HEK293 (cell line): ENCODE results near the gene THOP1.

Source experiments
- CTCF ChIA-PET: fragments of 350-600 bp; formaldehyde crosslinking; extraction: SDS; loops from one replicate; lab custom pipeline; 2021; ENCODE audit warnings: antibody characterized with exemption; lab: Yijun Ruan, JAX
- POLR2A ChIA-PET: fragments of 300-600 bp; formaldehyde crosslinking; extraction: SDS; loops from one replicate; lab custom pipeline; 2020; ENCODE audit warnings: antibody characterized with exemption, inconsistent platforms; lab: Yijun Ruan, JAX
- H3K27ac ChIP-seq: fragments of 200-500 bp; sonication (Bioruptor generic); 2 replicates; pipeline ENCODE4 v1.5.1; 2014; ENCODE audit warnings: low read depth, low read length, control low read depth, inconsistent platforms; ENCODE audit errors: extremely low read depth
- H3K36me3 ChIP-seq, 2 experiments: fragments of 200-500 bp in 1 of 2; sonication (Bioruptor generic) in 1 of 2; 1 replicate in 1 of 2; 2 replicates in 1 of 2; pipeline ENCODE4 v1.5.1; 2014 to 2017; ENCODE audit warnings: inconsistent platforms in 2 of 2, low read length in 2 of 2; ENCODE audit not compliant: control insufficient read depth in 2 of 2, insufficient read depth in 1 of 2
- H3K4me1 ChIP-seq: fragments of 200-500 bp; sonication (Bioruptor generic); 2 replicates; pipeline ENCODE4 v1.5.1; 2014; ENCODE audit warnings: mild to moderate bottlenecking, low read length, inconsistent platforms; ENCODE audit not compliant: control insufficient read depth, insufficient read depth
- H3K4me3 ChIP-seq: 2 replicates; pipeline ENCODE4 v1.5.1; 2011; ENCODE audit warnings: low read depth, mild to moderate bottlenecking, control low read depth, low read length, moderate library complexity
- H3K9me3 ChIP-seq: fragments of 200-500 bp; sonication (Bioruptor generic); 2 replicates; pipeline ENCODE4 v1.5.1; 2014; ENCODE audit warnings: low read depth, low read length, inconsistent platforms; ENCODE audit not compliant: control insufficient read depth, insufficient read depth
- EGR2 ChIP-seq: fragments of 450-650 bp; formaldehyde crosslinking; IDR thresholded peaks from 2 replicates; pipeline ENCODE4 v1.5.1; 2016; ENCODE audit warnings: low read depth, missing biosample characterization, missing genetic modification characterization
- GLIS1 ChIP-seq: fragments of 450-650 bp; formaldehyde crosslinking; IDR thresholded peaks from 2 replicates; pipeline ENCODE4 v1.5.1; 2016; ENCODE audit warnings: missing biosample characterization, missing genetic modification characterization
- GLIS2 ChIP-seq: fragments of 450-650 bp; formaldehyde crosslinking; IDR thresholded peaks from 2 replicates; pipeline ENCODE4 v1.5.1; 2016; ENCODE audit warnings: missing biosample characterization, missing genetic modification characterization
- MYNN ChIP-seq: fragments of 450-650 bp; formaldehyde crosslinking; IDR thresholded peaks from 2 replicates; pipeline ENCODE4 v1.5.1; 2016; ENCODE audit warnings: missing biosample characterization, missing genetic modification characterization, borderline replicate concordance
- SP7 ChIP-seq: fragments of 450-650 bp; formaldehyde crosslinking; IDR thresholded peaks from 2 replicates; pipeline ENCODE4 v1.5.1; 2016; ENCODE audit warnings: missing biosample characterization, missing genetic modification characterization
- ZBTB48 ChIP-seq: fragments of 450-650 bp; formaldehyde crosslinking; IDR thresholded peaks from 2 replicates; pipeline ENCODE4 v1.5.1; 2016; ENCODE audit warnings: missing biosample characterization, missing genetic modification characterization
- ZFHX2 ChIP-seq: fragments of 450-650 bp; formaldehyde crosslinking; conservative IDR thresholded peaks from 2 replicates; pipeline ENCODE4 v1.5.1; 2016; ENCODE audit warnings: missing biosample characterization, missing genetic modification characterization
- ZNF121 ChIP-seq: fragments of 450-650 bp; formaldehyde crosslinking; IDR thresholded peaks from 2 replicates; pipeline ENCODE4 v1.5.1; 2016; ENCODE audit warnings: missing biosample characterization, missing genetic modification characterization
- ZNF223 ChIP-seq: fragments of 450-650 bp; formaldehyde crosslinking; IDR thresholded peaks from 2 replicates; pipeline ENCODE4 v1.5.1; 2016; ENCODE audit warnings: missing biosample characterization, missing genetic modification characterization
- ZNF335 ChIP-seq: fragments of 450-650 bp; formaldehyde crosslinking; conservative IDR thresholded peaks from 2 replicates; pipeline ENCODE4 v1.5.1; 2016; ENCODE audit warnings: missing biosample characterization, missing genetic modification characterization
- ZNF391 ChIP-seq: fragments of 450-650 bp; formaldehyde crosslinking; IDR thresholded peaks from 2 replicates; pipeline ENCODE4 v1.5.1; 2016; ENCODE audit warnings: low read depth, missing biosample characterization, missing genetic modification characterization, borderline replicate concordance
- ZNF398 ChIP-seq: fragments of 450-650 bp; formaldehyde crosslinking; IDR thresholded peaks from 2 replicates; pipeline ENCODE4 v1.5.1; 2017; ENCODE audit warnings: missing biosample characterization, missing genetic modification characterization
- ZNF426 ChIP-seq: fragments of 450-650 bp; formaldehyde crosslinking; IDR thresholded peaks from 2 replicates; pipeline ENCODE4 v1.5.1; 2017; ENCODE audit warnings: missing biosample characterization, missing genetic modification characterization, mild to moderate bottlenecking, inconsistent platforms, moderate library complexity
- ZNF433 ChIP-seq: fragments of 450-650 bp; formaldehyde crosslinking; IDR thresholded peaks from 2 replicates; pipeline ENCODE4 v1.5.1; 2016; ENCODE audit warnings: missing biosample characterization, missing genetic modification characterization, low read depth
- ZNF510 ChIP-seq: fragments of 450-650 bp; formaldehyde crosslinking; IDR thresholded peaks from 2 replicates; pipeline ENCODE4 v1.5.1; 2018; ENCODE audit warnings: mild to moderate bottlenecking, missing genetic modification characterization, missing biosample characterization; ENCODE audit not compliant: insufficient replicate concordance
- ZNF555 ChIP-seq: fragments of 450-650 bp; formaldehyde crosslinking; conservative IDR thresholded peaks from 2 replicates; pipeline ENCODE4 v1.5.1; 2017; ENCODE audit warnings: missing biosample characterization, mild to moderate bottlenecking, missing genetic modification characterization, inconsistent platforms
- ZNF560 ChIP-seq: fragments of 450-650 bp; formaldehyde crosslinking; IDR thresholded peaks from 2 replicates; pipeline ENCODE4 v1.5.1; 2017; ENCODE audit warnings: missing biosample characterization, missing genetic modification characterization, borderline replicate concordance
- ZNF596 ChIP-seq: fragments of 450-650 bp; IDR thresholded peaks from 2 replicates; pipeline ENCODE4 v1.5.0; 2018; ENCODE audit warnings: missing biosample characterization, mild to moderate bottlenecking, missing genetic modification characterization, moderate library complexity
- ZNF76 ChIP-seq: fragments of 450-650 bp; formaldehyde crosslinking; IDR thresholded peaks from 2 replicates; pipeline ENCODE4; 2016; ENCODE audit warnings: low read depth, missing biosample characterization, missing genetic modification characterization, borderline replicate concordance
- TF ChIP-seq, protein P1 (sequence below): fragments of 450-650 bp; formaldehyde crosslinking; IDR thresholded peaks from 2 replicates; pipeline ENCODE4 v1.5.1; 2016; ENCODE audit warnings: missing biosample characterization, missing genetic modification characterization
- TF ChIP-seq, protein P2 (sequence below): fragments of 450-650 bp; formaldehyde crosslinking; IDR thresholded peaks from 2 replicates; pipeline ENCODE4 v1.5.1; 2016; ENCODE audit warnings: missing biosample characterization, missing genetic modification characterization
- TF ChIP-seq, protein P3 (sequence below): fragments of 450-650 bp; formaldehyde crosslinking; optimal IDR thresholded peaks from 2 replicates; pipeline ENCODE3; 2016; ENCODE audit warnings: missing biosample characterization, mild to moderate bottlenecking, missing genetic modification characterization

The THOP1 gene

DNA sequence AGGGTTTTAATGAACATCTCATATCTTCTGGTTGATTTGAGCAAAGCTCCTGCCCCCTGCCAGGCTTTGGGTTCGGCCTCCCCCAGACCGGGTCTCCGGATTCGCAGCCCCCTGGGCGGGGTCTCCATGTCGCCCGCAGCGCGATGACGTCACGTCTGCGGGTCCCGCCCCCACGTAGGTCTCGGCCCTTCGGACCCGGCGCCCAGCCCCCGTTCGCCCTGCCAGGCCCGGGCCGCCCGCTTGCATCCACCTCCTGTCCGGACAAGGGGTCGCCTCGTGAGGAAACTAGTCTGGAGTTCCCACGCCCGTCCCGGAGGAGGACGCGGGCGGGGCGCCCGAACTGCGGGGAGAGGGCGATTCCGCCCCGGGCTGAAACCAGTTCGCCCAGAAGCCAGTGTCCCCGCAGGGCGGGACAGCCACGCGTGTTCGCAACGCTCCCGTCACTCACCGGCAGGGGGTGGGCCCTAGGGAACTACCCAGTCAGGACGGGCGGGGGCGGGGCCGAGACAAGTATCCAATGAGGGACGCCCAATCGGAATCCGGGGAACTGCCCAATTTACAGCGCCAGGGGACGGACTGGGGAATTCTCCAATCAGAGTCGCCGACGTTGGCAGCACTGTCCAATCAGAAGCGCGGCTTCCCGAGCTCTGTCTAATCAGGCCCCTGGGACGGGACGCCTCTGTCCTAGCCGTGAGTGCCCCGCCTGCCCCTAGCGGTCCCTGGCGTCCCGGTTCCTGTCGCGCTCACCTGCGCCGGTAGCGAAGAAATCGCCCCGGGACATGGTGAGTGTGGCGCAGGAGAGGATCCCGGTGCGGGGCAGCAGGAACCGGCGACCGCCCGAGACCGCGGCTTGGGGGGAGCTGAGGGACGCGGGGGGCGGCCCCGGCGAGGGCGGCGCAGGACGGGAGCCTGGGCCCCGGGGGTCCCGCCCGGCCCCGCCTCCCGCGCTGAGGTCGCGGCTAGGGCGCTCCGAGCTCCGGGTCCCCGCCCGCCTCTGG is 55.8 kb downstream of the THOP1 start, which contains the start of gene ZNF555 (continued):
- TF ChIP-seq ZNF398 (tag by site-specific recombination) (no peak), ZNF426 (tag by site-specific recombination) (no peak), EGR2 (tag by site-specific recombination) (peak; percentile 65), ZNF555 (no peak), SP7 (peak; percentile 90)
- TF ChIP-seq, protein P1, sequence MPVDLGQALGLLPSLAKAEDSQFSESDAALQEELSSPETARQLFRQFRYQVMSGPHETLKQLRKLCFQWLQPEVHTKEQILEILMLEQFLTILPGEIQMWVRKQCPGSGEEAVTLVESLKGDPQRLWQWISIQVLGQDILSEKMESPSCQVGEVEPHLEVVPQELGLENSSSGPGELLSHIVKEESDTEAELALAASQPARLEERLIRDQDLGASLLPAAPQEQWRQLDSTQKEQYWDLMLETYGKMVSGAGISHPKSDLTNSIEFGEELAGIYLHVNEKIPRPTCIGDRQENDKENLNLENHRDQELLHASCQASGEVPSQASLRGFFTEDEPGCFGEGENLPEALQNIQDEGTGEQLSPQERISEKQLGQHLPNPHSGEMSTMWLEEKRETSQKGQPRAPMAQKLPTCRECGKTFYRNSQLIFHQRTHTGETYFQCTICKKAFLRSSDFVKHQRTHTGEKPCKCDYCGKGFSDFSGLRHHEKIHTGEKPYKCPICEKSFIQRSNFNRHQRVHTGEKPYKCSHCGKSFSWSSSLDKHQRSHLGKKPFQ (tag by site-specific recombination): no peak
- TF ChIP-seq, protein P2, sequence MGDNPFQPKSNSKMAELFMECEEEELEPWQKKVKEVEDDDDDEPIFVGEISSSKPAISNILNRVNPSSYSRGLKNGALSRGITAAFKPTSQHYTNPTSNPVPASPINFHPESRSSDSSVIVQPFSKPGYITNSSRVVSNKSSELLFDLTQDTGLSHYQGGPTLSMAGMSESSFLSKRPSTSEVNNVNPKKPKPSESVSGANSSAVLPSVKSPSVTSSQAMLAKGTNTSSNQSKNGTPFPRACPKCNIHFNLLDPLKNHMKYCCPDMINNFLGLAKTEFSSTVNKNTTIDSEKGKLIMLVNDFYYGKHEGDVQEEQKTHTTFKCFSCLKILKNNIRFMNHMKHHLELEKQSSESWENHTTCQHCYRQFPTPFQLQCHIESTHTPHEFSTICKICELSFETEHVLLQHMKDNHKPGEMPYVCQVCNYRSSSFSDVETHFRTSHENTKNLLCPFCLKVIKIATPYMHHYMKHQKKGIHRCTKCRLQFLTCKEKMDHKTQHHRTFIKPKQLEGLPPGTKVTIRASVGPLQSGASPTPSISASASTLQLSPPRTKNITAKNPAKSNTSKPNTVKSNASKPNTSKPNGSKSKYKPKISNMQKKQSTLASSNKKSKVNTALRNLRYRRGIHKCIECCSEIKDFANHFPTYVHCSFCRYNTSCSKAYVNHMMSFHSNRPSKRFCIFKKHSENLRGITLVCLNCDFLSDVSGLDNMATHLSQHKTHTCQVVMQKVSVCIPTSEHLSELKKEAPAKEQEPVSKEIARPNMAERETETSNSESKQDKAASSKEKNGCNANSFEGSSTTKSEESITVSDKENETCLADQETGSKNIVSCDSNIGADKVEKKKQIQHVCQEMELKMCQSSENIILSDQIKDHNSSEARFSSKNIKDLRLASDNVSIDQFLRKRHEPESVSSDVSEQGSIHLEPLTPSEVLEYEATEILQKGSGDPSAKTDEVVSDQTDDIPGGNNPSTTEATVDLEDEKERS (tag by site-specific recombination): 0 out of 2 replicates have a peak, but pooled peaks have one; percentile 71

GRCh38 chr19:2841855-2842574 is 56.7 kb downstream of the THOP1 start:
- Histone ChIP-seq H3K36me3 (peaks cover 0 to 22% of the 10 kb centered on the region in 2 experiments; a peak in 2 of 3 replicates), H3K9me3 (no peaks in the 10 kb centered on the region), H3K4me3 (peak overlapping the region; percentile 93)
- CTCF ChIA-PET: interaction anchor here (0.7 to 1.0 kb wide), 2 partner anchors 42 to 108 kb away, joined by 3 read pairs; no protein-coding TSS in a partner anchor
- TF ChIP-seq GLIS1 (tag by site-specific recombination): peak; percentile 78
- TF ChIP-seq ZNF510 (tag by site-specific recombination): no peak
- no peak for TF ChIP-seq ZNF433 (tag by site-specific recombination)
- TF ChIP-seq ZNF335: peak; percentile 55
- TF ChIP-seq ZNF223 (tag by site-specific recombination): no peak
- TF ChIP-seq ZFHX2 (tag by site-specific recombination): peak; percentile 20; the same call in 1 of the 2 replicates
- peak; percentile 22; the same call in 1 of the 2 replicates for TF ChIP-seq GLIS2
- TF ChIP-seq ZBTB48 (tag by site-specific recombination): 0 out of 2 replicates have a peak, but pooled peaks have one; percentile 55
- 0 out of 2 replicates have a peak, but pooled peaks have one; percentile 2 for TF ChIP-seq ZNF596 (tag by site-specific recombination)
- no peak for TF ChIP-seq ZNF121
- TF ChIP-seq EGR2 (tag by site-specific recombination): peak; percentile 20; the same call in 1 of the 2 replicates
- 0 out of 2 replicates have a peak, but pooled peaks have one; percentile 13 for TF ChIP-seq ZNF76
- TF ChIP-seq ZNF391 (tag by site-specific recombination): no peak
- TF ChIP-seq MYNN (tag by site-specific recombination): no peak
- TF ChIP-seq ZNF560 (tag by site-specific recombination): peak; percentile 14; the same call in 1 of the 2 replicates
- TF ChIP-seq, protein P3, sequence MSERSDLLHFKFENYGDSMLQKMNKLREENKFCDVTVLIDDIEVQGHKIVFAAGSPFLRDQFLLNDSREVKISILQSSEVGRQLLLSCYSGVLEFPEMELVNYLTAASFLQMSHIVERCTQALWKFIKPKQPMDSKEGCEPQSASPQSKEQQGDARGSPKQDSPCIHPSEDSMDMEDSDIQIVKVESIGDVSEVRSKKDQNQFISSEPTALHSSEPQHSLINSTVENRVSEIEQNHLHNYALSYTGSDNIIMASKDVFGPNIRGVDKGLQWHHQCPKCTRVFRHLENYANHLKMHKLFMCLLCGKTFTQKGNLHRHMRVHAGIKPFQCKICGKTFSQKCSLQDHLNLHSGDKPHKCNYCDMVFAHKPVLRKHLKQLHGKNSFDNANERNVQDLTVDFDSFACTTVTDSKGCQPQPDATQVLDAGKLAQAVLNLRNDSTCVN (tag by site-specific recombination): peak; percentile 23
- TF ChIP-seq, all 188 proteins: peak for 10
- peak overlapping the region; percentile 67; the same call in 1 of the 2 replicates for H3K27ac ChIP-seq
- POLR2A ChIA-PET: interaction anchor here (1.0 to 1.6 kb wide), 6 partner anchors 9 to 108 kb away, joined by 3 to 7 read pairs (median 6); partner anchors contain the start of genes THOP1 and ZNF554
- H3K4me1 ChIP-seq: no peaks in the 10 kb centered on the region
